Neural crest cell (in vitro differentiated cells): ENCODE results near the gene CA10. TPM values are rescaled to one million over a fixed set of nuclear protein-coding genes. Genes with fewer than 3 reads are reported as not detected.

ENCODE experiments used
- DNase-seq: peaks from one replicate; pipeline ENCODE4 v3.0.0; 2021; ENCODE audit warnings: low read depth, mixed read lengths, low spot score
- H3K27ac Mint-ChIP-seq: one replicate; pipeline ENCODE4 v1.8.0; 2021; ENCODE audit warnings: mild to moderate bottlenecking, mixed read lengths; ENCODE audit not compliant: unreplicated experiment
- H3K27me3 Mint-ChIP-seq: 2 replicates; pipeline ENCODE4 v1.8.0; 2021; ENCODE audit warnings: low read depth, mild to moderate bottlenecking, mixed read lengths
- H3K36me3 Mint-ChIP-seq: 2 replicates; pipeline ENCODE4 v1.8.0; 2021; ENCODE audit warnings: low read depth, mild to moderate bottlenecking, mixed read lengths
- H3K4me1 Mint-ChIP-seq: 2 replicates; pipeline ENCODE4 v1.8.0; 2021; ENCODE audit warnings: mixed read lengths
- H3K4me3 Mint-ChIP-seq: one replicate; pipeline ENCODE4 v1.8.0; 2021; ENCODE audit warnings: mild to moderate bottlenecking, mixed read lengths
- H3K9me3 Mint-ChIP-seq: 2 replicates; pipeline ENCODE4 v1.8.0; 2021; ENCODE audit warnings: mixed read lengths
- total RNA-seq: library from RNA; stranded (reverse); gene quantifications from 2 replicates; pipeline ENCODE4 v1.2.1, GENCODE V29; 2021
- TF ChIP-seq, protein P1 (sequence below): fragments of 200-600 bp; sonication (generic); conservative IDR thresholded peaks from 2 replicates; pipeline ENCODE4 v1.5.0; 2021; ENCODE audit warnings: antibody characterized with exemption, mild to moderate bottlenecking

CA10 gene
- total RNA-seq, 1 donor from 2014 or later, result not detected

DNA sequence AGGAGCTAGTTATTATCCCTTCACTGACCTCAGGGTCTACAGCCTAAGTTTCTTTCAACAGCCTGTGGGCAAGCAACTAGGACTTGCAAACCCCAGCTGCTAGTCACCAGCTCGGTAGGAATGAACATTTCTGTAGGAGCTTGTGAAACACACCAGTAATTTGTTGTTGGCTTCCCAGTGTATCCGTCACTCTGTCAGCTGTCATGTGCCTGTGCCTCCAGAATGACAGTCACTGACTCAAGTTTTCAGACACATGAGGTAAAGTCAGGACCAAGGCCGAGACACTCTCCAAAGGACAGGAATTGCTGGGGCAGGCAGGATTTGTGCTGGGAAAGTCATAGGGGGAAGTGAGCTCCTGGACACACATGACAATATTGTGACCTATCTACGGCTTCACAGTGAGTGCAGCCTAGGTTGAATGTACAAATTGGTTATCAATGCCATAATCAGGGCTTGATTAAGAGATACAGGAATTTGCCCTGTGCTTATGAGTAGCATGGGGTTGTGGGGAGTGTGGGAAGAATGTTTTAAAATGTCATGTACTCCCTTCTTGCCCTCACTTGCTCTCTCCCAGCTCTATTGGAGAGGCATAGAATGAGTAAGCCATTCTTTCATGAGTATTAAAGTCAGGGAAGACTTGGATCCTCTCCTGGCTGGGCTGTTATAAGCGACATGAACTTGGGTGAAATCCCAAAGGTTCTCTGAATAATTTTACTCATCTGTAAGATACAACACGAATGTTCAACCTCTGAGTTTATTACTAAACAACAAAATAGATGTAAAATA lies 506.8 kb downstream of the CA10 start:
- Mint-ChIP-seq H3K4me1 (peaks cover 12% of the 10 kb centered on the region), H3K4me3 (no peak overlapping the region), H3K9me3 (no peaks in the 10 kb centered on the region), H3K36me3 (no peaks in the 10 kb centered on the region), H3K27ac (no peak overlapping the region), H3K27me3 (peaks cover under 1% of the 10 kb centered on the region)
- TF ChIP-seq, protein P1, sequence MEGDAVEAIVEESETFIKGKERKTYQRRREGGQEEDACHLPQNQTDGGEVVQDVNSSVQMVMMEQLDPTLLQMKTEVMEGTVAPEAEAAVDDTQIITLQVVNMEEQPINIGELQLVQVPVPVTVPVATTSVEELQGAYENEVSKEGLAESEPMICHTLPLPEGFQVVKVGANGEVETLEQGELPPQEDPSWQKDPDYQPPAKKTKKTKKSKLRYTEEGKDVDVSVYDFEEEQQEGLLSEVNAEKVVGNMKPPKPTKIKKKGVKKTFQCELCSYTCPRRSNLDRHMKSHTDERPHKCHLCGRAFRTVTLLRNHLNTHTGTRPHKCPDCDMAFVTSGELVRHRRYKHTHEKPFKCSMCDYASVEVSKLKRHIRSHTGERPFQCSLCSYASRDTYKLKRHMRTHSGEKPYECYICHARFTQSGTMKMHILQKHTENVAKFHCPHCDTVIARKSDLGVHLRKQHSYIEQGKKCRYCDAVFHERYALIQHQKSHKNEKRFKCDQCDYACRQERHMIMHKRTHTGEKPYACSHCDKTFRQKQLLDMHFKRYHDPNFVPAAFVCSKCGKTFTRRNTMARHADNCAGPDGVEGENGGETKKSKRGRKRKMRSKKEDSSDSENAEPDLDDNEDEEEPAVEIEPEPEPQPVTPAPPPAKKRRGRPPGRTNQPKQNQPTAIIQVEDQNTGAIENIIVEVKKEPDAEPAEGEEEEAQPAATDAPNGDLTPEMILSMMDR, result no peak
- DNase-seq, result no peak

DNA sequence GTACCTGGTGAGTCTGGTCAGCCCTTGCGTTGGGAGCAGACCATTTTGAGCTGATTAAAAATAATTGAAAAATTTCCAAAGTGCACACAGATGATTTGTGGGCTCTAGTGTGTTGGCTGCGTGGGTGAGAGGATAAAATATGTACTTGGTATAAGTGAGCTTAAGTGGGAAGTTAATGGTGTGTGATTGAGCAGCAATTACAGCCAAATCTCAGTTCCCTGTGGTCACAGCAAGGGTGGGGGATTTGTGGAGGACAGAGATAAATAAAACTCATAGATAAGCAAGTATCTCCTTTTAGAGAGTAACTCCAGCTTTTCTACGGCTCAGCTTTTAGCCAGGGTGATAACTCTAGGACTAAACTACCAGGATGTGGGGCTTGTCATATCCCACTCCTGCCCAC lies 507.7 kb downstream of the CA10 start:
- Mint-ChIP-seq H3K27me3 (no peaks in the 10 kb centered on the region), H3K4me3 (no peak overlapping the region)

DNA sequence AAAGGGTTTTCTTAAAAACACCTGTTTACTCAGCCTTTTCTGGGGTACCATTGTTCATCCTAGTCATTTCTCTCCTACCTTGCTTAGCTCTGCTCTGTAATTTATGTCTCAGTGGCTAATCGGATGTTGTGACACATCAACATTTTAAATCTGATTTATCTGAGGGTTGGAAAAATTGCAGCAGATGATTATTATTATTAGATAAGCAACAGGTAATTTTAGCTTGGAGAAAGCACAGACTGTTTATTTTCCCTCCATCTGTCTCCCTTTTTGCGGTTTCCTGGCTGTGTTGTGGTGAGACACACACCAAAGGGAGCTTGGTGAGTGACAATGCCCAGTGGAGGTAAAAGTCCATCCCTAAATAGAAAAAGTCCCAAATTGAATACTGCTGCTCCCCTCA lies 508.3 kb downstream of the CA10 start:
- Mint-ChIP-seq H3K4me3 (no peak overlapping the region), H3K36me3 (no peaks in the 10 kb centered on the region), H3K9me3 (no peaks in the 10 kb centered on the region), H3K27me3 (no peaks in the 10 kb centered on the region), H3K4me1 (peaks cover 12% of the 10 kb centered on the region), H3K27ac (no peak overlapping the region)
- DNase-seq, result no peak
- TF ChIP-seq, protein P1, result no peak

More for the DNA sequence above, 507.7 kb downstream of the CA10 start:
- TF ChIP-seq, protein P1, result no peak
- Mint-ChIP-seq H3K9me3 (no peaks in the 10 kb centered on the region), H3K36me3 (no peaks in the 10 kb centered on the region), H3K27ac (no peak overlapping the region), H3K4me1 (peaks cover 12% of the 10 kb centered on the region)
- no peak for DNase-seq

- H3K4me3 Mint-ChIP-seq, result no peak overlapping the region
- peaks cover 7% of the 10 kb centered on the region for H3K4me1 Mint-ChIP-seq
- DNase-seq, result no peak
- TF ChIP-seq, protein P1, result no peak
- H3K36me3 Mint-ChIP-seq, result no peaks in the 10 kb centered on the region
- H3K27ac Mint-ChIP-seq, result no peak overlapping the region
- peaks cover 2% of the 10 kb centered on the region for H3K27me3 Mint-ChIP-seq
- peaks cover 2% of the 10 kb centered on the region for H3K9me3 Mint-ChIP-seq
Observed at GRCh38 chr17:51647826-51648225, 510.7 kb downstream of the CA10 start.

DNA sequence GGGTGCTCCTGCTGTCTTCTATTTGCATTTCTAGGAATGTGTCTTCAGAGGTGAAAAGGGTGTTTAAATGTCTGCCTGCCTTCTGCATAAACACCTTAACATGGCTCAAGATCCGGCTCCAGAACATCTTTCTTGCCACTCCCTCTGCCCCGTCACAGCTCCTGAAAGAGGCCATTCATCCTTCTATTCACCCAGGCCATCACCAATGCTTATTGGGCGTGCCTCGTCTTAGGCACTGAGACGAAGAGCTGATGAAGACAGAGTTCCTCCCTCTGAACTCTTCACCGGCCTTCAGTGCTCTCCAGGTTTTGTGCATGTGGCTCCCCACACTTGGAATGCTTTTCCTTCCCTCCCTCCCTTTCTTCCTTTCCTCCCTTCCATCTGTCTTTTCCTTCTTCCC lies 511.4 kb downstream of the CA10 start:
- Mint-ChIP-seq H3K27me3 (peaks cover 2% of the 10 kb centered on the region), H3K27ac (no peak overlapping the region), H3K36me3 (no peaks in the 10 kb centered on the region), H3K4me1 (peaks cover 7% of the 10 kb centered on the region), H3K4me3 (no peak overlapping the region), H3K9me3 (peaks cover 2% of the 10 kb centered on the region)
- no peak for DNase-seq
- TF ChIP-seq, protein P1, result no peak
